HG03432 (cell line): Measurements from ENCODE around the gene IL34.
"Not testable (repeated sequence)": the region's sequence is repeated elsewhere in the genome, so short reads cannot be mapped to it uniquely, and the experiment has no call there.

Experiments used
- ATAC-seq: cut with Tn5 transposase; IDR thresholded peaks from one replicate; pipeline ENCODE4 v1.9.1; 2021; ENCODE audit warnings: mild to moderate bottlenecking, moderate library complexity; ENCODE audit not compliant: unreplicated experiment

Gene IL34

DNA sequence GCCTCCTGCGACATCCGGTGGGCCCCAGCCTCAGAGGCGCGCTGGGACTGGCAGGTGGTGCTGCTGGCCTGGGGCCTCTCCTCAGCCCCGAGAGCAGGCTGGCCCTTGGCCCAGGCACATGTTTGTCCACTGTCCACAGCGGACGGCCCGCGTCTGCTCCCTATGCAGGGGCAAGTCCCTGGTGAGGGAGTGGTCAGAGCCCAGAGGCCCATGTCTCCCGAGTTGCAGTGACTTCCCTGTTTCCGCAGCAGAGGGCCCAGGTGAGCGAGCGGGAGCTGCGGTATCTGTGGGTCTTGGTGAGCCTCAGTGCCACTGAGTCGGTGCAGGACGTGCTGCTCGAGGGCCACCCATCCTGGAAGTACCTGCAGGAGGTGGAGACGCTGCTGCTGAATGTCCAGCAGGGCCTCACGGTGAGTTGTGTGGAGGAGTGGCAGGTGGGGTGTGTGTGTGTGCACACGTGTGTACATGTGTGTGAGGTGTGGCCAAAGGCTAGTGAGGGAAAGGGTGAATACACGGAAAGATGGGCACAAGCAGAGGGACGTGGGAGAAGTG lies 10.4 kb downstream of the IL34 start:
- no peak for ATAC-seq

DNA sequence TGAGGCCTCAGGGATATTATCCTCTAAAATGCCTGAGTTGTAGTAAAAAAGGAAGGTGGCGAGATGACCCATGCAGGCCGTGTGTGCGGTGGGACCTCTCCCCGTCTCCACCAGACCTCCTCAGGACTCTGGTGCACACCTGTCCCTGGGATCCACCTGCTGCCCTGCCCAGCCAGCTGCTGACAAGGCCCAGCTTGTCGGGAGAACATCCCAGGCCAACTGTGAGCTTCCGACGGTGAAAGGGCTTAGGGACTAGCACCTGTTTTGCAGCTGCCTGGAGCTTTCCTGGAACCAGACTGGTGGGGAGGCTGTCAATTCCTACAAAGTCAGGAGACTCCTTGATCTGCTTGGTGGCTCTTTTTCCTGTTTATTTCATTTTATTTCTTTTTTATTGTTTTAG lies 11.6 kb downstream of the IL34 start:
- no peak for ATAC-seq

DNA sequence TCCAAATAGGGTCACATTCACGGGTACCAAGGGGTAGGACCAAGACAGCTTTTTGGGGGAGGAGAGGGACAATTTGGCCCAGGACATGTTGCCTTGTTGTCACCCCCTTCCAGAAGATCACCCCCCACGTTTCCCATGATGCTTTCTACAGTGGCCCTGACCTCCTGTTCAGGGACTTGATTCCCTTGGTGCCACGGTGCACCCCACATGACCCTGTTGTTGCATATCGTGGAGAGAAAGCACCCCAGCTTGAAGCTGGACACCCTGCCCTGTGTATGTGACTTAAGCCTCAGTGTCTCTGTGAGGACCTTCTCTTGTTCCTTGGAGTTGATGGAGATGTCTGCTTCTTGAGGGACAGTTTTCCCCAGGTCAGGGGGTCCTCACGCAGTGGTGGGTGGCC lies 12.6 kb downstream of the IL34 start:
- ATAC-seq = no peak

DNA sequence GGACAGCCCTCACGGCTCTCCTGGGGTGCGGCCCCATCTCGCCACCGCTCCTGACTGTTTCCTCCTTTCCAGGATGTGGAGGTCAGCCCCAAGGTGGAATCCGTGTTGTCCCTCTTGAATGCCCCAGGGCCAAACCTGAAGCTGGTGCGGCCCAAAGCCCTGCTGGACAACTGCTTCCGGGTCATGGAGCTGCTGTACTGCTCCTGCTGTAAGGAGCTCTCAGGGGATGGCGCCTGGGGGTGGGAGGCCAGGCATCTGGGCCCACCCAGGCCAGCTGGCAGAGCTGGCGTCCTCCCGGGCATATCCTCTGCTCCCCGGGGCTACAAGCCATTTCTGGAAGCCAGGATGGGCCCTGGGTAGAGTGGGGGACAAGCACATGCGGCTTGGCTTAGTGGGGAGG lies 13.2 kb downstream of the IL34 start:
- ATAC-seq = no peak

DNA sequence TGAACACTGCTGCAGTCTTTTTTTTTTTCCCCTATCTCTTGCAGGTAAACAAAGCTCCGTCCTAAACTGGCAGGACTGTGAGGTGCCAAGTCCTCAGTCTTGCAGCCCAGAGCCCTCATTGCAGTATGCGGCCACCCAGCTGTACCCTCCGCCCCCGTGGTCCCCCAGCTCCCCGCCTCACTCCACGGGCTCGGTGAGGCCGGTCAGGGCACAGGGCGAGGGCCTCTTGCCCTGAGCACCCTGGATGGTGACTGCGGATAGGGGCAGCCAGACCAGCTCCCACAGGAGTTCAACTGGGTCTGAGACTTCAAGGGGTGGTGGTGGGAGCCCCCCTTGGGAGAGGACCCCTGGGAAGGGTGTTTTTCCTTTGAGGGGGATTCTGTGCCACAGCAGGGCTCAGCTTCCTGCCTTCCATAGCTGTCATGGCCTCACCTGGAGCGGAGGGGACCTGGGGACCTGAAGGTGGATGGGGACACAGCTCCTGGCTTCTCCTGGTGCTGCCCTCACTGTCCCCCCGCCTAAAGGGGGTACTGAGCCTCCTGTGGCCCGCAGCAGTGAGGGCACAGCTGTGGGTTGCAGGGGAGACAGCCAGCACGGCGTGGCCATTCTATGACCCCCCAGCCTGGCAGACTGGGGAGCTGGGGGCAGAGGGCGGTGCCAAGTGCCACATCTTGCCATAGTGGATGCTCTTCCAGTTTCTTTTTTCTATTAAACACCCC lies 13.8 kb downstream of the IL34 start:
- ATAC-seq = no peak

DNA sequence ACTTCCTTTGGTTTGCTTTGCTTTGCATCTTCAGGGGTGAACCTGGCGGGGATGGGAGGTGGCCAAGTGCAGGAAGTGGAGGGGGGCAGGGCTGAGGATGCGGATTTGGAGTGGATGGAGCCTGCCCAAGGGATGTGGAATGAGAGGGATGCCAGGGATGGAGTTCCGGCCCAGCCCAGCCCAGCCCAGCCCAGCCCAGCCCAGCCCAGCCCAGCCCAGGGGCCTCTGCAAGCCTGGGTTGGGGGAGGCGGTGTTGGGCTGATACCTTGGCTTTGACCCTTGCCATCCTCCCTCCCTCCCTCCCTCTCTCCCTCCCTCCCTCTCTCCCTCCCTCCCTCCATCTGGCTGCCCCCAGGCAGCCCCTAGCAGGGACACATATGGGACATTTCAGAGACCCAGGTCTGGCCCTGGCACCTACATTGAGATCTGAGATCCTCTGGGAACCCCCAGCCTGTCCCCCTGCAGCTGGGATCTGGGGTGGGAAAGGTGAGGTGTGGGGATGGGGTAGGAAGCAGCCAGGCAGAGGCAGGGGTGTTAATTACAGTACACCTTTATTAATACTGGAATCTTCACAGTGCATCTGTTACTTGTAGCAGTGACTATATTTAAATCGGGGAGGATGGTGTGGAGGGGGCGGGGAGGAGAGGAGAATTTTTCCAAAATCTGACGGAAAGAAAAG lies 14.5 kb downstream of the IL34 start:
- ATAC-seq = no peak

DNA sequence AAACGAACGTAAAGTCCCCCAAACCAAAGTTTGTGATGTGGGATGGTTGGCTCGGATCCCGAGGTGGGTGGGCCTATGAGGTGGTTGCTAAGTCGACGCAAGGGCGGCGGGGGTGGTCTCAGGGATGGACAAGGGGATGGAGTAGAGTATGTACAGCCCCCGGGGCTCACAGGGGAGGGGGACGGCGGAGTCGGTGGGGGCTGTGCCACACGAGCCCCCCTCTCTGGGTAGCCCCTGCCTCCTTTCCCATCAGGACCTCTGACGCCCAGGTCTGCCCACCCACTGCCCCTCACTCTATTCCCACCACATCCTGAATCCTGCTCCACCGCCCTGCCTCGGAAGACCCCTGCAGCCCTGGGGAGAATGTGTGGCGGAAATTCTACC lies 15.2 kb downstream of the IL34 start:
- ATAC-seq = no peak

DNA sequence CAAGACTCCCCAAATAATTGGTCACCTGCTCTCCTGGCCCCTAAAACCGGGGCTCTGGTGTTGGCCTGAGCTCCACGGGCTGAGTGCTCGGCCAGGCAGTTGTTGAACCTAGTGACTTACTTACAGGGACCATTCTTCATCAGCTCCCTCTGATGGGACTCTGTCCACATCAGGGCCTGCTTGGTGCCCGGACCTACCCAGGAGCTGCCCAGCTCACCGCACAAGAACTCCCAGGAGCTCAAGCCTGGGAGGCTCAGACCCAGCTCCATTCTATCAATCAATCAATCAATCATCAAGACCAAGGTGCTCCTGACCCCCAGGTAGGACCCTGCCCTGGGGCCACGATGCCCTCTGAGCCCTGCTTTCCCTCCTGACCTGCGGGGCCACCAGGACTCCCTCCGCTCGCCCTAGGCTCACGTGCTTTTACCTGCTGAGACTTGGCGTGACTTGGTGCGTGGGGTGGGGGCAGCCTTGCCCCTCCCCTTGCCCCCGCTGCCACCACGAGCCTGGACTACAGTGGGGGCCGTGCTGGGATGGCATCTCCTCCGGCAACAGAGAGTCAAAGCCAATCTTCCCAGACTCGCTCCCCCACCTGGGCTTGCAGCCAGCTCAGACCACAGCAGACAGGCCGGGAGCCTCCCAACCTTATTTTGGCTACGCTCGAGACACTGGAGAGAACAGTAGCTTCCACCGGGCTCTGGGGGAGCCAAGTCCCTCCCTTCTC lies 15.7 kb downstream of the IL34 start:
- ATAC-seq = no peak

DNA sequence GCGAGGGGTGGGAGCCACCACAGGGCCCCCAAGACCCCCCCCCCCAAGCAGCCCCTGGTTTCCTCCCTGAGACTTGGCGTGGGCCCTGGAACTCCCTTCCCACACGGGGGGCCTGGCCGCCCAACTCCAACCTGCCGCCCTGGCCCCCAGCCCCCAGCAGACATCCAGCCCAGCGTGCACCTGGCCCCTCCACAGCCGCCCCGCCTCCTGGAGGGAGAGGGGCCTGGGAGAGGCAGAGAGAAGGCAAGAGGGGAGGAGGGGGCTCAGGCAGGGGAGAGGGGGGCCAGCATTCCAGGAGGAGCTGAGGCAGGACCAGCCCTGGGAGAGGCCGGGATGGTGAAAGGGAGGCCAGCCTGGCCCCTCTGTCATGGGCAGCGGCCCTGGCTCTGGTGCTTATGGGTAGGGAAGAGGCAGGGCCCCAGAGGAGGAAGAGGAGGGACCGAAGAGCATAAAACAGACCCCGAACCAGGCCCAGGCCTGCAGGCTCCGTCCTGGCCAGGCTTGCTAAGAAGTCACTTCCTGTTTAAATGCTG lies 16.7 kb downstream of the IL34 start:
- no peak for ATAC-seq

DNA sequence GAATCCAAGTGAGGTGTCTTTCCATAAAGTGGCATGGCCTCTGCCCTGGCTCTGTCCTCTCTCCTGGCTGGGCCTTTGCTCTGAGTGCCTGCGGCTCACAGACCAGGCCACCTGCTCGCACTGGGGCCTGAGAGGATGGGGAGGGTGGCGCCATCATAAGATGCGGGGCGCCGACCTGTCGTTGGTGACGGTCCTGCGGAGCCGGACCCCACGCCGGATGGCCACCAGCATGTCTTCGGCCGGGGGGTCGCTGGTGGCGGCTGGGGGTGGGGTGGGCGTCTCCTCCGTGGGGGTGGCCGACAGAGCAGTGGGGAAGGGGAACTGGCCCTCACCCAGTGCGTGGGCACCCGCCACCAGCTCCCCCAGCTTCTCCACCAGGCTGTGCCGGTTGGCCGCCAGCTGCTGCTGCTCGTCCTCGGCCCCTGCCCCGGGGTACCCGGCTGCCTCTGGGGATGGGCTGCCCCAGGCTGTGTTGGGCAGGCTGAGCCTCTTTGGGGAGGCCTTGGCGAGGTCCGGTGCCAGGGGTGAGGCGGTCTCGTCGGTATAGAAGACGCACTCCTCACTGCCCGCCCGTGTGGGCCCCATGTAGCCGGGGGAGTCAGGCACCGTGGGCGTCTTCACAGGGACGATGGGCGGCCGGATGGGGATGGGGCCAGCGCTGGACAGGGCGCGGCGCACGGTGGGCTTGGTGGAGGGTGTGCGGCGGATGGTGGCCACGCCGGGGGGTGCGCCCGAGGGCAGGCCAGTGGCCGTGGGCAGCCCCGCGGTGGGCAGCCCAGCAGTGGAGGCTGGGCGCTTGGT lies 17.4 kb downstream of the IL34 start:
- no peak for ATAC-seq

DNA sequence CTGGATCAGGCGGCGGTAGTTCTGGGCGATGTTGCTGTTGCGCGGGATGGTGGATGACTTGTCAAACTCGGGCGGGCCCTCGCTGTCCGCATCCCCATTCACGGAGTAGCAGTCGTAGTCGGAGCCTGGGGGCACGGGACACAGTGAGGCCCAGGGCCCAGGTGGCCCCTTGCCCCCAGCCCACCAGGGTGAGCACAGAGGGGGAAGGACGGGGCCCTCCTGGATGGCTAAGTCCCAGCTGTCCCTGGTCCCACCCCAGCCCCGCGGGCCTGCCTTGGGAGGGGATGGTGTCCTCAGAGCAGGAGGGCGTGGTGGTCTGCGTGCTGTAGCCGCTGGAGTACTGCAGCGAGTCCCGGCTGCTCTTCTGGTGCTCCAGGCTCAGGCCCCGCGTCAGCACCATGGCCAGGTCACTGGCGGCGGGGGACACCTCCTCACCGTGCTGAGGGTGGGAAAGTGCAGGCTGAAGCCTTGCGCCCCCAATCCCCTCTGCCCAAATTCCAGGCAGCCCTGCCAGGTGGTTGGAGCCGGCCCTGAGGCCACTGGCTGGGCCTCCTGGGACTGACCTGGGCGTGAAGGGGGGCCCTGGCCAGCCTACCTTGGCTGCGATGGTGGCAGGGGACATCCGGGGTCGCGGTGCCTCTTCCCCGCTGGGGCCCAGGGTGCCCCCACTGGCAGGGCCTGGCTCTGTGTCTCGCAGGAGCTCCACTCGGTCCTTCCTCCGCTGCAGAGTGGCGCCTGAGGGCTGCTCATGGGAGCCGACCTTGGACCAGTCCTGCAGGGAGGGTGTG lies 18.2 kb downstream of the IL34 start:
- ATAC-seq = no peak

DNA sequence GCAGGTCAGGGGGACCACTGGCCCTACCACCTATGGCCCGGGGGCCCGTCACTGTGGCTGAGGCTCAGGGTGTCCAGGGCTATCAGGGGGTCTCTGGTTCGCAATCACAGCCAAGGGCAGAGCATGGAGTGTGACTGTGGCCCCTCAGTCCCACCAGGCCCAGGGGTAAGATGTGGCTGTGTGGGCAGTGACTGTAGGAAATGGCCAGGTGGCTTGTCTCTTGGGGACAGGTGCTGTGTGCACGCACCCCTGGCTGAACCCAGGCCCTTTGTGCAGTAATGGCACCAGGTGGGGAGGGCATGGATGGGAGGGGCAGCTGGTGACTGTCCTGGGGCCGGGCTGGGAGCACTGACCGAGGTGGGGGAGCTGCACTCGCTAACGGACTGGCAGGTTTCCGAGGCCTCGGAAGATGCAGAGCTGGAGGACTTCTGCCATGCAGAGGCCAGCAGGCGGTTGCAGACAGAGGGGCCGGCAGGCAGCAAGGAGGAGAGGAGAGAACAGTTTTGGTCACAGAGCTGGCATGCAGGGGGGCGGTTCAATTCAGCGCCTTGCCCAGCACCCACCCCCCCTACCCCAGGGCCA lies 18.8 kb downstream of the IL34 start:
- no peak for ATAC-seq

DNA sequence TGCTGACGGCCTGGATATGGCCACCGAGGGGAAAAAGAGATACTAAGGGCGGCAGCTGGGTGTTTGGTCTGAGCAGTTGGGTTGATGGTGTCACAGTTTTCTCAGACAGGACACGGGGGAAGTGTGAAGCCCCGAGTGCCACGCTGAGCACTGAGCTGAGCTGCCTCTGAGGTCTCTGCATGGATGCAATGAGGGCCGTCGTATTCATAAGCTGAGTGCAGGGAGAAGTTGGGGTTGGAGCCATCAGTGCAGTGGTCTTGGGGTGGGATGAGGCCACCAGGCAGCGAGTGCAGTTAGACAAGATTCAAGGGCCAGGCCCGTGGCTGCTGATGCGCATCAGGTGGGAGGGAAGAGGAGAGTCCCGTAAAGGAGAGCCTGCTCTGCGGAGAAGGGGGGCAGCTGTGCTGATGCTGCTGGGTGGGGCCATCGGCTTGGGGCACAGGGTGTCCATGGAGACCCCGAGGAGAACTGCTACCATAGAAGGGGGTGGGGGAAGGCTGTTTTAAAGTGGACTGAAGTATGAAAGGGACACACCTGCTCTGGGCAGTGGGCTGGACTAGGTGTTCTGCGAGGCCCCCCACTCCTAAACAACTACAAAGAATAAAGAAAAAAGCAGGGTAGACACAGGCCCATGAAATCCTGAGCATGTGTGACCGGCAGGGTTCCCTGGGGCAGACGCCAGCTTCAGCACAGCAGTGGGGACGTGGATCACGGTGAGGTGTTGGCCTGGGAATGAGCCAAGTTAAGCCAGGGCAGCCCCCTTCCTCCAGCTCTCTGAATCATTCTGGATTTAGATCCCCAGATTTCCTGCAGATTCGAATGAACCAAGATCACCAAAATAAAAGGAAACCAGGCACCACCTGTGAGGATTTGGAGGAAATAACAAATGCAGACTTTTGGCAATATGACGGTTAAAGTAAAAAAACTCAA lies 19.7 kb downstream of the IL34 start:
- no peak for ATAC-seq

DNA sequence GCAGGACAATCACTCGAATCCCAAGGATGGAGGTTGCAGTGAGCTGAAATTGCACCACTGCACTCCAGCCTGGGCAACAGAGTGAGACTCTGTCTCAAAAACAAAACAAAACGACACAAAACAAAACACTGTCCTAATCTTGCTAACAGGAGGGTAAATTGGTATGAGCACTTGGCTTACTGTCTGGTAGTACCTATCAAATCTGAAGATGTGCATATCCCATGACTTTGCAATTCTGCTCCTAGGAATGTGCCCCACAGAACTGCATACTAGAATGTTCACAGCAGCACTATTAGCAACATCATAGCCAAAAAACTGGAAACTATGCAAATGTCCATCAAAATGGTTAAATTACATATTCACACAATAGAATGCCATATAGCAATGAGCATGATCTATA lies 23.8 kb downstream of the IL34 start:
- ATAC-seq = no peak

DNA sequence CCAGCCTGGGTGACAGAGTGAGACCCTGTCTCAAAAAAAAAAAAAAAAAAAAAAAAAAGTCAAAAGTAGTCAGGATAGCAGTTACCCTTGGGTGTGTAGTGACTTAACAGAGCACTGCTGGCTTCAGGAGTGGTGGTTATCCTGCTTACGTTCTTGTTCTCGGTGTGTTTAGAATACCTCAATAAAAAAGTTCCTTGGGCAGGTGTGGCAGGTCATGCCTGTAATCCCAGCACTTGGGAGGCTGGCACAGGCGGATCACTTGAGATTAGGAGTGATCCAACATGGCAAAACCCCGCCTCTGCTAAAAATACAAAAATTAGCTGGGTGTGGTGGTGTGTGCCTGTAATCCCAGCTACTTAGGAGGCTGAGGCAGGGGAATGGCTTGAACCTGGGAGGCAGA lies 24.6 kb downstream of the IL34 start:
- not testable (repeated sequence) for ATAC-seq

DNA sequence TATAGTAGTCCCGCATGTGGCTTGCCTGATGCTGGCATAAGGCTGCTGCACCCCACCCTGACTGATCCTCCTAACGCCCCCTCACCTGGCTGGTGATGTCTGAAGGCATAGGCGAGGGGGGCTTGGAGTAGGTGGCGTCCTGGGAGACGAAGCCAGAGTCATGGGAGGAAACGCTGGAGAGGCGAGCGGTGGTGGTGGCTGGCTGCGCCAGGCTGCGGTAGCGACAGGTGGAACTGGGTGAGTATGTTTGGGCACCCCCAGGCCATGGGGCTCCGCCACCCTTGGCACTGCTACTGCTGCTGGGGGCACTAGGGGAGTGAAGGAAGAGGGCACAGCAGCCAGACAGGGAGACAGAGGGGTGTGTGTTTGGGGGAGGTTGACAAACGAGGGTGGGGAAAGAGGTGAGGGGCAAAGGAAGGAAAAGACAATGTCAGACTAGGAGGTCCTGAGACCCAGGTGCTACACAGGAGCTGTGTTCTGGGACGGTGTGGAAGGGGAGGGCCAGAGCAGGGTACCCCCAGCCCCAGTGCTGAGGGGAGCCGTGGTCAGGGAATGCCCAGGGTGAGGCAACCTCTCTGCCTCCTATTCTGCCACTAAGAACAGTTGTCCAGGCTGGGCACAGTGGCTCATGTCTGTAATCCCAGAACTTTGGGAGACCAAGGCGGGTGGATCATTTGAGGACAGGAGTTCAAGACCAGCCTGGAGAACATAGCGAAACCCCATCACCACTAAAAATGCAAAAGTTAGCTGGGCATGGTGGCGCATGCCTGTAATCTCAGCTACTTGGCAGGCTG lies 28.1 kb downstream of the IL34 start:
- no peak for ATAC-seq

DNA sequence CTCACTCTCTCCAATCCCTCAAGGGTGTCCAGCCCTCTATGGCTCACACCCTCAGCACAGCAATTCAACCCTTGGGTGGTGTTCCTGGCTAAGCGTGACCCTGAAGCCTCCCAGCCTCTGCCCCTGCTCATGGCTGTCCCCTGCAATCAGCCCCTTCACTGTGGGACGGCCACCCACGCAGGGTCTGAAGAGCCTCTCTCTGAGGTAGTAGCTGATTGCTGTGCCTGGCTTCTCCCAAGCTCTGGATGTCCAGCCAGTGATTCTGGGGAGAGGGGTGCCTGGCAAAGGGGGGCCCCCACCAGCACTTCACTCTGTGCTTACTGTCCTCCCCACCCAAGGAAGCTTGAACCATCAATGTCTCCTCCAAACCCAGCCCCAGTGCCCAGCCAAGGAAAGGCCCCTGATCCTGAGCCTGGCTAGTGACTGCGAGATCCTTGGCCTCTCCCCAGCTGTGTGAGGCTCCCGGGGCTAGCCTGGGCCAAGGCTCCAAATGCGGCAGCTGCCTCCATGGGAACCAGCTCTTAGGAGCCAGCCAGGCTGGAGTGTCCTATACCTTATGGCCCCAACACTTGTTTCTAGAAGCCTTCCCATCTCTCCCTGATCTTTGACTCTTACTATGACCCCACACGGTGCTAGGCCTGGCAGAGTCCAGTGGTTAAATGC lies 29.6 kb downstream of the IL34 start:
- no peak for ATAC-seq
